K562 (cell line): ENCODE data around the gene TNFSF4. TPM values are rescaled to one million over a fixed set of nuclear protein-coding genes. Genes with fewer than 3 reads are reported as not detected.

Experiments
- BCL6 ChIP-seq: fragments of 250-450 bp; sonication (Bioruptor Pico); IDR thresholded peaks from 2 replicates; pipeline ENCODE4 v1.4.0; 2020
- CBX1 ChIP-seq: sonication (generic); IDR thresholded peaks from 2 replicates; pipeline ENCODE4 v1.6.1; 2016; ENCODE audit warnings: antibody characterized with exemption, low read depth, mild to moderate bottlenecking
- CC2D1A ChIP-seq: fragments of 450-650 bp; IDR thresholded peaks from 2 replicates; pipeline ENCODE4 v1.6.1; 2017; ENCODE audit warnings: mild to moderate bottlenecking
- ERF ChIP-seq: fragments of 450-650 bp; formaldehyde crosslinking; IDR thresholded peaks from 2 replicates; pipeline ENCODE4 v1.4.0; 2020; ENCODE audit warnings: mild to moderate bottlenecking, mixed read lengths
- EZH2 ChIP-seq: IDR thresholded peaks from 2 replicates; pipeline ENCODE4 v1.6.1; 2012; ENCODE audit warnings: low read depth, mild to moderate bottlenecking, inconsistent platforms, low read length, borderline replicate concordance
- HLTF ChIP-seq: fragments of 450-650 bp; IDR thresholded peaks from 2 replicates; pipeline ENCODE4 v1.6.1; 2016
- IRF2 ChIP-seq: sonication (generic); formaldehyde crosslinking; IDR thresholded peaks from 2 replicates; pipeline ENCODE4 v1.8.1; 2022; ENCODE audit warnings: mild to moderate bottlenecking, missing genetic modification reagents
- POU5F1 ChIP-seq: fragments of 150-350 bp; IDR thresholded peaks from 2 replicates; pipeline ENCODE4 v1.6.1; 2014; ENCODE audit warnings: borderline replicate concordance, low read length, low read depth, mild to moderate bottlenecking; ENCODE audit not compliant: partially characterized antibody
- RAD21 ChIP-seq, 2 experiments: fragments of 250-450 bp in 1 of 2; fragments of 450-650 bp in 1 of 2; sonication (Bioruptor Pico) in 1 of 2; formaldehyde crosslinking in 1 of 2; IDR thresholded peaks in 1 of 2; conservative IDR thresholded peaks in 1 of 2; 2 replicates each; pipeline versions ENCODE4 v1.4.0 to v1.8.0; 2020 to 2022; ENCODE audit warnings: mild to moderate bottlenecking in 2 of 2, moderate library complexity in 1 of 2
- SMARCA5 ChIP-seq: fragments of 450-650 bp; IDR thresholded peaks from 2 replicates; pipeline ENCODE4 v1.6.1; 2016
- SOX6 ChIP-seq: fragments of 450-650 bp; IDR thresholded peaks from 2 replicates; pipeline ENCODE4 v1.6.1; 2014; ENCODE audit warnings: mild to moderate bottlenecking
- TAF1 ChIP-seq: IDR thresholded peaks from 2 replicates; pipeline ENCODE4 v1.6.1; 2011; ENCODE audit warnings: mild to moderate bottlenecking, low read length, moderate library complexity; ENCODE audit not compliant: insufficient read depth, control insufficient read depth, severe bottlenecking; ENCODE audit errors: extremely low read depth
- XRCC3 ChIP-seq: fragments of 450-650 bp; IDR thresholded peaks from 2 replicates; pipeline ENCODE4 v1.6.1; 2017; ENCODE audit warnings: mild to moderate bottlenecking, moderate library complexity
- ZNF121 ChIP-seq: sonication (generic); formaldehyde crosslinking; conservative IDR thresholded peaks from 2 replicates; pipeline ENCODE4 v1.8.0; 2022; ENCODE audit warnings: missing genetic modification reagents
- ZNF134 ChIP-seq: fragments of 250-450 bp; sonication (Bioruptor Pico); conservative IDR thresholded peaks from 2 replicates; pipeline ENCODE4 v1.4.0; 2020
- ZNF175 ChIP-seq: fragments of 200-800 bp; sonication (Bioruptor generic); IDR thresholded peaks from 2 replicates; pipeline ENCODE4 v1.6.1; 2016; ENCODE audit warnings: low read depth, mild to moderate bottlenecking, missing genetic modification characterization, missing compliant biosample characterization
- ZNF24 ChIP-seq: fragments of 450-650 bp; IDR thresholded peaks from 2 replicates; pipeline ENCODE4 v1.6.1; 2016
- ZNF583 ChIP-seq: fragments of 250-450 bp; sonication (Bioruptor Pico); IDR thresholded peaks from 2 replicates; pipeline ENCODE4 v1.4.0; 2020
- ZNF589 ChIP-seq: fragments of 200-800 bp; sonication (Bioruptor generic); IDR thresholded peaks from 2 replicates; pipeline ENCODE4 v1.6.1; 2016; ENCODE audit warnings: low read depth, missing genetic modification characterization, missing compliant biosample characterization
- polyA plus RNA-seq, 8 experiments: library from polyadenylated mRNA; depleted of rRNA in 4 of 8; stranded (reverse) in 5 of 8; unstranded in 3 of 8; fragments of >200 nt; fragmentation: Nextera tagmentation in 2 of 8; fragmentation: Illumina TruSeq in 1 of 8; extraction: Ambion mirVana in 2 of 8; extraction: Trizol in 1 of 8; gene quantifications; 2 replicates each; pipeline versions ENCODE4 v1.2.1 to v1.2.3, GENCODE V29; 2011 to 2014; ENCODE audit warnings: inconsistent platforms in 1 of 8, missing spikeins in 1 of 8
- total RNA-seq, 7 experiments: library from RNA; depleted of rRNA in 6 of 7; stranded (reverse); fragments of >200 nt in 6 of 7; fragmentation: Illumina TruSeq in 2 of 7; extraction: Trizol in 2 of 7; gene quantifications; 2 replicates each; pipeline versions ENCODE4 v1.2.1 to v1.2.3, GENCODE V29; 2011 to 2021; ENCODE audit warnings: low replicate concordance in 1 of 7
- TF ChIP-seq, protein P1 (sequence below): fragments of 450-650 bp; formaldehyde crosslinking; IDR thresholded peaks from 2 replicates; pipeline ENCODE4 v1.4.0; 2020; ENCODE audit warnings: mild to moderate bottlenecking, moderate library complexity
- TF ChIP-seq, protein P2 (sequence below), 2 experiments: fragments of 250-450 bp in 1 of 2; fragments of 450-650 bp in 1 of 2; sonication (Bioruptor Pico) in 1 of 2; IDR thresholded peaks; 2 replicates each; pipeline versions ENCODE4 v1.6.1 to v1.8.0; 2016 to 2021; ENCODE audit warnings: mild to moderate bottlenecking in 2 of 2, moderate library complexity in 2 of 2, missing compliant biosample characterization in 1 of 2, missing genetic modification characterization in 1 of 2
- TF ChIP-seq, protein P3 (sequence below), 2 experiments: fragments of 450-650 bp in 1 of 2; IDR thresholded peaks; 2 replicates each; pipeline ENCODE4 v1.6.1; 2011 to 2017; ENCODE audit warnings: low read depth in 2 of 2, antibody characterized with exemption in 1 of 2, borderline replicate concordance in 1 of 2, low read length in 1 of 2, mild to moderate bottlenecking in 1 of 2, mixed read lengths in 1 of 2; ENCODE audit not compliant: control insufficient read depth in 1 of 2
- TF ChIP-seq, protein P4 (sequence below): IDR thresholded peaks from 2 replicates; pipeline ENCODE4 v1.6.1; 2014; ENCODE audit warnings: antibody characterized with exemption

The TNFSF4 gene
- total and polyA plus RNA-seq, 9 of the 15 experiments (the other 6 are each of a cell fraction or from before 2014, with no cell fraction given) = 0.08 to 0.23 (median 0.15) TPM; not detected in 1

DNA sequence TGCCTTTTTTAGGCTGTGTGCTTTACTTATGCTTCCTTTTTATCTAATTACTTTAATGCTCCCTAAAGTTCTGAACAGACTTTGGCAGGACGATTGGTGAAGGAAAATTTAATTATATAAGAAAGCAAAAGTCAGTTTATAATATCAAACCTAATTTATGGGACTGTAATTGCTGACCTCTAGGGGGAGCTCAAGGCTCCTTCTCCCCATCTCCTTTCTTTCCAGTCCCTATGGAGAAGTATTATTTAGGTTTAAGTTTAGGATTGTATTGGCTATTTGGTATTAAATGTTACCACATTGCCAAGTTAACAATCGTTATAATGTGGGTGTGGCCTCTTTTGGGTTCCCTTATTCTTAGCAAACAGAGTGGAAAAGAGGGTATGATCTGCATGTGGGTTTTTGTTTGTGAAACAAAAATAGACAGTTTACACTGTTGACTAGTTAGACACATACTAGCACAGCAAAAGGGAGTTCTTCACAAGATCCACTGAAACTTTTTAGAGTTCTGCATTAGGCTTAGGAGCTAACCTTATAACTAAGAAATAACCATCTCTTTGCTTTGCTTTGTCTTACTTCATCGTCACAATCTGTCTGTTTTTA lies 48.2 kb upstream of the TNFSF4 start (continued):
- peak; percentile 72 to 89 for TF ChIP-seq RAD21 (CRISPR knock-in tag; conservative IDR thresholded peaks at IDR 0.05 in 1 of 2, IDR thresholded peaks at IDR 0.05 in 1 of 2)
- TF ChIP-seq HLTF = no peak
- no peak for TF ChIP-seq CBX1
- TF ChIP-seq ZNF134 = no peak
- no peak for TF ChIP-seq POU5F1
- no peak for TF ChIP-seq IRF2
- no peak for TF ChIP-seq SOX6
- TF ChIP-seq, protein P1, sequence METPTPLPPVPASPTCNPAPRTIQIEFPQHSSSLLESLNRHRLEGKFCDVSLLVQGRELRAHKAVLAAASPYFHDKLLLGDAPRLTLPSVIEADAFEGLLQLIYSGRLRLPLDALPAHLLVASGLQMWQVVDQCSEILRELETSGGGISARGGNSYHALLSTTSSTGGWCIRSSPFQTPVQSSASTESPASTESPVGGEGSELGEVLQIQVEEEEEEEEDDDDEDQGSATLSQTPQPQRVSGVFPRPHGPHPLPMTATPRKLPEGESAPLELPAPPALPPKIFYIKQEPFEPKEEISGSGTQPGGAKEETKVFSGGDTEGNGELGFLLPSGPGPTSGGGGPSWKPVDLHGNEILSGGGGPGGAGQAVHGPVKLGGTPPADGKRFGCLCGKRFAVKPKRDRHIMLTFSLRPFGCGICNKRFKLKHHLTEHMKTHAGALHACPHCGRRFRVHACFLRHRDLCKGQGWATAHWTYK (CRISPR knock-in tag) = no peak
- TF ChIP-seq ZNF121 = no peak
- TF ChIP-seq, protein P2, sequence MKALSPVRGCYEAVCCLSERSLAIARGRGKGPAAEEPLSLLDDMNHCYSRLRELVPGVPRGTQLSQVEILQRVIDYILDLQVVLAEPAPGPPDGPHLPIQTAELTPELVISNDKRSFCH (CRISPR knock-in tag; IDR thresholded peaks at IDR 0.05) = no peak
- TF ChIP-seq, protein P2 (tag; IDR thresholded peaks at IDR 0.05) = no peak
- no peak for TF ChIP-seq ZNF583
- TF ChIP-seq ZNF24 = no peak
- no peak for TF ChIP-seq BCL6 (CRISPR knock-in tag)
- TF ChIP-seq, protein P3, sequence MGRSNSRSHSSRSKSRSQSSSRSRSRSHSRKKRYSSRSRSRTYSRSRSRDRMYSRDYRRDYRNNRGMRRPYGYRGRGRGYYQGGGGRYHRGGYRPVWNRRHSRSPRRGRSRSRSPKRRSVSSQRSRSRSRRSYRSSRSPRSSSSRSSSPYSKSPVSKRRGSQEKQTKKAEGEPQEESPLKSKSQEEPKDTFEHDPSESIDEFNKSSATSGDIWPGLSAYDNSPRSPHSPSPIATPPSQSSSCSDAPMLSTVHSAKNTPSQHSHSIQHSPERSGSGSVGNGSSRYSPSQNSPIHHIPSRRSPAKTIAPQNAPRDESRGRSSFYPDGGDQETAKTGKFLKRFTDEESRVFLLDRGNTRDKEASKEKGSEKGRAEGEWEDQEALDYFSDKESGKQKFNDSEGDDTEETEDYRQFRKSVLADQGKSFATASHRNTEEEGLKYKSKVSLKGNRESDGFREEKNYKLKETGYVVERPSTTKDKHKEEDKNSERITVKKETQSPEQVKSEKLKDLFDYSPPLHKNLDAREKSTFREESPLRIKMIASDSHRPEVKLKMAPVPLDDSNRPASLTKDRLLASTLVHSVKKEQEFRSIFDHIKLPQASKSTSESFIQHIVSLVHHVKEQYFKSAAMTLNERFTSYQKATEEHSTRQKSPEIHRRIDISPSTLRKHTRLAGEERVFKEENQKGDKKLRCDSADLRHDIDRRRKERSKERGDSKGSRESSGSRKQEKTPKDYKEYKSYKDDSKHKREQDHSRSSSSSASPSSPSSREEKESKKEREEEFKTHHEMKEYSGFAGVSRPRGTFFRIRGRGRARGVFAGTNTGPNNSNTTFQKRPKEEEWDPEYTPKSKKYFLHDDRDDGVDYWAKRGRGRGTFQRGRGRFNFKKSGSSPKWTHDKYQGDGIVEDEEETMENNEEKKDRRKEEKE (IDR thresholded peaks at IDR 0.05; ENCODE audit: borderline replicate concordance in 1 of 2, control insufficient read depth in 1 of 2, low read depth in 2 of 2, low read length in 1 of 2) = no peak
- TF ChIP-seq, protein P4, sequence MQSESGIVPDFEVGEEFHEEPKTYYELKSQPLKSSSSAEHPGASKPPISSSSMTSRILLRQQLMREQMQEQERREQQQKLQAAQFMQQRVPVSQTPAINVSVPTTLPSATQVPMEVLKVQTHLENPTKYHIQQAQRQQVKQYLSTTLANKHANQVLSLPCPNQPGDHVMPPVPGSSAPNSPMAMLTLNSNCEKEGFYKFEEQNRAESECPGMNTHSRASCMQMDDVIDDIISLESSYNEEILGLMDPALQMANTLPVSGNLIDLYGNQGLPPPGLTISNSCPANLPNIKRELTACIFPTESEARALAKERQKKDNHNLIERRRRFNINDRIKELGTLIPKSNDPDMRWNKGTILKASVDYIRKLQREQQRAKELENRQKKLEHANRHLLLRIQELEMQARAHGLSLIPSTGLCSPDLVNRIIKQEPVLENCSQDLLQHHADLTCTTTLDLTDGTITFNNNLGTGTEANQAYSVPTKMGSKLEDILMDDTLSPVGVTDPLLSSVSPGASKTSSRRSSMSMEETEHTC = no peak
- TF ChIP-seq TAF1 = no peak
- no peak for TF ChIP-seq EZH2
- no peak for TF ChIP-seq ERF (CRISPR knock-in tag)
- TF ChIP-seq CC2D1A = peak; percentile 44; the same call in 1 of the 2 replicates
- TF ChIP-seq XRCC3 = no peak
- no peak for TF ChIP-seq SMARCA5
- no peak for TF ChIP-seq ZNF589 (CRISPR knock-in tag)
- no peak for TF ChIP-seq ZNF175 (CRISPR knock-in tag)
